ENCODE results near the gene TBC1D3B. TPM values are rescaled to one million over a fixed set of nuclear protein-coding genes. Genes with fewer than 3 reads are reported as not detected.

Gene TBC1D3B
- total and polyA plus RNA-seq, 2 of the 13 experiments (the other 11 are each of a cell fraction or from before 2014, with no cell fraction given) = 1.1 to 1.8 TPM

- H3K4me2 ChIP-seq (ENCODE audit: low read depth, low read length) = no peak overlapping the region
- no peak overlapping the region for H2AFZ ChIP-seq (ENCODE audit: low read length)
- no peak overlapping the region for H3K27ac ChIP-seq (ENCODE audit: extremely low read length, insufficient read depth, low read length)
- 11% methylated on average over 5 of the region's 5 CpGs for WGBS (ENCODE audit: low lambda C conversion rate)
- no peak overlapping the region for H3K9ac ChIP-seq (ENCODE audit: insufficient read depth, low read depth, low read length)
- no peaks in the 10 kb centered on the region for H3K9me3 ChIP-seq (ENCODE audit: low read length)
- intact Hi-C loops (cut with micrococcal nuclease; ENCODE audit: unreplicated experiment) = no loop called here
- H3K4me1 ChIP-seq (ENCODE audit: insufficient read depth, low read length) = no peaks in the 10 kb centered on the region
- FAIRE-seq = no peak
- no peaks in the 10 kb centered on the region for H3K79me2 ChIP-seq (ENCODE audit: insufficient read depth, low read length)
- no peak overlapping the region for H3K4me3 ChIP-seq (replicated peaks in 1 of 3; ENCODE audit: insufficient read depth in 1 of 3, low read depth in 2 of 3, low read length in 3 of 3)
- no peak for DNase-seq (ENCODE audit: low spot score)
- no peaks in the 10 kb centered on the region for H3K27me3 ChIP-seq (ENCODE audit: control insufficient read depth in 1 of 2, insufficient read depth in 2 of 2, low read length in 2 of 2)
- ChIA-PET POLR2A (no interaction called here), CTCF (ENCODE audit: low intra/inter-chr PET ratio, low total read pairs) (no interaction called here)
- in situ Hi-C loops (cut with HindIII; ENCODE audit: extremely low pct_ligation_motif_present, low pct_unique_long_range_greater_than_20kb) = no loop called here
- H4K20me1 ChIP-seq (ENCODE audit: insufficient read depth, low read length) = no peaks in the 10 kb centered on the region
- BruUV-seq (replicated peaks) = no TSS peak
- ATAC-seq = no peak
- H3K36me3 ChIP-seq (replicated peaks in 1 of 2; ENCODE audit: control insufficient read depth in 1 of 2, insufficient read depth in 2 of 2, low read length in 2 of 2) = no peaks in the 10 kb centered on the region
- TF ChIP-seq ZNF512 (CRISPR knock-in tag; IDR thresholded peaks at IDR 0.05) = no peak
- TF ChIP-seq SPEN (CRISPR knock-in tag; IDR thresholded peaks at IDR 0.05; ENCODE audit: low read depth) = no peak
Observed at GRCh38 chr17:36117505-36118382, 58.7 kb downstream of the TBC1D3B start.

Other genes with a start within 250 kb of the TBC1D3B start
- 0.40 TPM in 1 of 2 replicates, not detected in the other for gene RDM1, start 245.9 kb downstream of the TBC1D3B start, total RNA-seq (2016; rRNA removed; fragmentation: Illumina TruSeq; extraction: Trizol)
- gene RDM1, start 245.9 kb downstream of the TBC1D3B start, polyA plus RNA-seq (2011; rRNA removed) = 0.14 and 0.28 TPM in 2 replicates
- gene LYZL6, start 232.9 kb downstream of the TBC1D3B start, total RNA-seq (2016; rRNA removed; fragmentation: Illumina TruSeq; extraction: Trizol) = not detected in 2 replicates
- gene LYZL6, start 232.9 kb downstream of the TBC1D3B start, polyA plus RNA-seq (2011; rRNA removed) = not detected in 2 replicates
- gene CCL16, start 195.1 kb downstream of the TBC1D3B start, total RNA-seq (2016; rRNA removed; fragmentation: Illumina TruSeq; extraction: Trizol) = 0.51 and 2.0 TPM in 2 replicates
- gene CCL16, start 195.1 kb downstream of the TBC1D3B start, polyA plus RNA-seq (2011; rRNA removed) = 14.7 and 17.7 TPM in 2 replicates
- gene CCL14, start 189.9 kb downstream of the TBC1D3B start, total RNA-seq (2016; rRNA removed; fragmentation: Illumina TruSeq; extraction: Trizol) = 1.1 and 1.3 TPM in 2 replicates
- 0.86 and 1.7 TPM in 2 replicates for gene CCL14, start 189.9 kb downstream of the TBC1D3B start, polyA plus RNA-seq (2011; rRNA removed)
- 23.2 and 29.2 TPM in 2 replicates for gene CCL15, start 175.1 kb downstream of the TBC1D3B start, total RNA-seq (2016; rRNA removed; fragmentation: Illumina TruSeq; extraction: Trizol)
- gene CCL15, start 175.1 kb downstream of the TBC1D3B start, polyA plus RNA-seq (2011; rRNA removed) = 37.4 and 45.9 TPM in 2 replicates
- gene CCL23, start 158.7 kb downstream of the TBC1D3B start, total RNA-seq (2016; rRNA removed; fragmentation: Illumina TruSeq; extraction: Trizol) = not detected in 2 replicates
- gene CCL23, start 158.7 kb downstream of the TBC1D3B start, polyA plus RNA-seq (2011; rRNA removed) = not detected in 2 replicates
- not detected in 2 replicates for gene CCL18, start 112.4 kb downstream of the TBC1D3B start, total RNA-seq (2016; rRNA removed; fragmentation: Illumina TruSeq; extraction: Trizol)
- not detected in 2 replicates for gene CCL18, start 112.4 kb downstream of the TBC1D3B start, polyA plus RNA-seq (2011; rRNA removed)
- gene CCL3, start 86.5 kb downstream of the TBC1D3B start, total RNA-seq (2016; rRNA removed; fragmentation: Illumina TruSeq; extraction: Trizol) = not detected in 2 replicates
- gene CCL3, start 86.5 kb downstream of the TBC1D3B start, polyA plus RNA-seq (2011; rRNA removed) = not detected in 2 replicates
- not detected in 2 replicates for gene CCL4, start 72.8 kb downstream of the TBC1D3B start, total RNA-seq (2016; rRNA removed; fragmentation: Illumina TruSeq; extraction: Trizol)
- gene CCL4, start 72.8 kb downstream of the TBC1D3B start, polyA plus RNA-seq (2011; rRNA removed) = not detected in 2 replicates
- not detected in 2 replicates for gene CCL3L1, start 20.1 kb upstream of the TBC1D3B start, total RNA-seq (2016; rRNA removed; fragmentation: Illumina TruSeq; extraction: Trizol)
- gene CCL3L1, start 20.1 kb upstream of the TBC1D3B start, polyA plus RNA-seq (2011; rRNA removed) = not detected in 2 replicates
- gene CCL4L2, start 34.4 kb upstream of the TBC1D3B start, total RNA-seq (2016; rRNA removed; fragmentation: Illumina TruSeq; extraction: Trizol) = not detected in 2 replicates
- not detected in 2 replicates for gene CCL4L2, start 34.4 kb upstream of the TBC1D3B start, polyA plus RNA-seq (2011; rRNA removed)
- 0.15 TPM in 1 of 2 replicates, not detected in the other for gene TBC1D3I, start 87.9 kb upstream of the TBC1D3B start, total RNA-seq (2016; rRNA removed; fragmentation: Illumina TruSeq; extraction: Trizol)
- 0.30 and 0.53 TPM in 2 replicates for gene TBC1D3I, start 87.9 kb upstream of the TBC1D3B start, polyA plus RNA-seq (2011; rRNA removed)
- not detected in 2 replicates for gene TBC1D3G, start 147.2 kb upstream of the TBC1D3B start, total RNA-seq (2016; rRNA removed; fragmentation: Illumina TruSeq; extraction: Trizol)
- gene TBC1D3G, start 147.2 kb upstream of the TBC1D3B start, polyA plus RNA-seq (2011; rRNA removed) = not detected in 2 replicates
- gene TBC1D3H, start 211.8 kb upstream of the TBC1D3B start, total RNA-seq (2016; rRNA removed; fragmentation: Illumina TruSeq; extraction: Trizol) = 0.09 TPM in 1 of 2 replicates, not detected in the other
- gene TBC1D3H, start 211.8 kb upstream of the TBC1D3B start, polyA plus RNA-seq (2011; rRNA removed) = not detected in 2 replicates